ENCODE data around the gene LACTBL1.

DNA sequence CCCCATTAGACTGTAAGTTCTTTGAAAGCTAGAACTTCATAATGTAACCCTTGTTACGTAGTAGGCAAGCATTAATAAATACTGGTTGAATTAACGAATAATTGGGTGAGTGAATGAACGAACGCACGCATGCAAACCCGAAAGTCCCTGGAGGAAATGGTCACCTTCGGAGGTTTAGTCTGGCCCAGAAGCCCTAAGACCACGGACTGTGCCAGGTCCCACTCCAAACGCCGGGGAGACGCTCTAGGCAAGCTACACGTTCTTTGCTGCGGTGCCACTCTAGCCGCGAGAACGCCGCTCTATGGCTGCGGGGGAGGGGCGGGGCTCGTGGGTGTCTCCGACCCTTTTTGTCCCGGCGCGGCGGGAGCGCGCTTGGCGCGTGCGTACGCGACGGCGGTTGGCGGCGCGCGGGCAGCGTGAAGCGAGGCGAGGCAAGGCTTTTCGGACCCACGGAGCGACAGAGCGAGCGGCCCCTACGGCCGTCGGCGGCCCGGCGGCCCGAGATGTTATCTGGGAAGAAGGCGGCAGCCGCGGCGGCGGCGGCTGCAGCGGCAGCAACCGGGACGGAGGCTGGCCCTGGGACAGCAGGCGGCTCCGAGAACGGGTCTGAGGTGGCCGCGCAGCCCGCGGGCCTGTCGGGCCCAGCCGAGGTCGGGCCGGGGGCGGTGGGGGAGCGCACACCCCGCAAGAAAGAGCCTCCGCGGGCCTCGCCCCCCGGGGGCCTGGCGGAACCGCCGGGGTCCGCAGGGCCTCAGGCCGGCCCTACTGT, 46.6 kb upstream of the LACTBL1 start, which contains the start of gene KDM1A:
- TF ChIP-seq POLR2A (IDR thresholded peaks at IDR 0.05), result peak; percentile 79
- TF ChIP-seq, protein P1, sequence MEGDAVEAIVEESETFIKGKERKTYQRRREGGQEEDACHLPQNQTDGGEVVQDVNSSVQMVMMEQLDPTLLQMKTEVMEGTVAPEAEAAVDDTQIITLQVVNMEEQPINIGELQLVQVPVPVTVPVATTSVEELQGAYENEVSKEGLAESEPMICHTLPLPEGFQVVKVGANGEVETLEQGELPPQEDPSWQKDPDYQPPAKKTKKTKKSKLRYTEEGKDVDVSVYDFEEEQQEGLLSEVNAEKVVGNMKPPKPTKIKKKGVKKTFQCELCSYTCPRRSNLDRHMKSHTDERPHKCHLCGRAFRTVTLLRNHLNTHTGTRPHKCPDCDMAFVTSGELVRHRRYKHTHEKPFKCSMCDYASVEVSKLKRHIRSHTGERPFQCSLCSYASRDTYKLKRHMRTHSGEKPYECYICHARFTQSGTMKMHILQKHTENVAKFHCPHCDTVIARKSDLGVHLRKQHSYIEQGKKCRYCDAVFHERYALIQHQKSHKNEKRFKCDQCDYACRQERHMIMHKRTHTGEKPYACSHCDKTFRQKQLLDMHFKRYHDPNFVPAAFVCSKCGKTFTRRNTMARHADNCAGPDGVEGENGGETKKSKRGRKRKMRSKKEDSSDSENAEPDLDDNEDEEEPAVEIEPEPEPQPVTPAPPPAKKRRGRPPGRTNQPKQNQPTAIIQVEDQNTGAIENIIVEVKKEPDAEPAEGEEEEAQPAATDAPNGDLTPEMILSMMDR (IDR thresholded peaks at IDR 0.05), result no peak

All from ovary (tissue), 3 donors.